CD4-positive, alpha-beta T cell (primary cell): ENCODE data around the gene PRDM16. TPM values are rescaled to one million over a fixed set of nuclear protein-coding genes. Genes with fewer than 3 reads are reported as not detected.

Experiments used
- ATAC-seq: fragments of 200-7000 bp; cut with Tn5 transposase; one replicate; pipeline ENCODE4 v1.10.0; 2022; ENCODE audit warnings: mild to moderate bottlenecking; ENCODE audit not compliant: poor library complexity
- CTCF ChIA-PET: fragments of 350-600 bp; sonication (Branson Sonifier 250); formaldehyde crosslinking; loops from one replicate; lab custom pipeline; 2021; ENCODE audit warnings: antibody characterized with exemption, inconsistent platforms; lab: Charles Lee
- POLR2A ChIA-PET: fragments of 350-600 bp; sonication (Branson Sonifier 250); formaldehyde crosslinking; loops from one replicate; lab custom pipeline; 2021; ENCODE audit warnings: antibody characterized with exemption, inconsistent platforms; lab: Charles Lee
- DNase-seq, 14 experiments: peaks; one replicate each; pipeline ENCODE4 v3.0.0-alpha.2; 2013 to 2020; ENCODE audit warnings: mixed read lengths in 2 of 14
- H3K27ac ChIP-seq, 2 donors: one replicate each; pipeline versions ENCODE4 v1.5.1 to v1.7.0; 2013; ENCODE audit warnings: low read length in 2 of 2, low read depth in 1 of 2, mild to moderate bottlenecking in 1 of 2
- H3K27me3 ChIP-seq, 2 experiments: 1 replicate in 1 of 2; 2 replicates in 1 of 2; pipeline versions ENCODE4 v1.6.1 to v1.7.0; 2013; ENCODE audit warnings: low read length in 2 of 2, control low read depth in 1 of 2, mild to moderate bottlenecking in 1 of 2, moderate library complexity in 1 of 2; ENCODE audit not compliant: insufficient read depth in 2 of 2, control insufficient read depth in 1 of 2
- H3K36me3 ChIP-seq: one replicate; pipeline ENCODE4 v1.6.1; 2013; ENCODE audit warnings: low read length, control low read depth; ENCODE audit not compliant: insufficient read depth
- H3K4me1 ChIP-seq: one replicate; pipeline ENCODE4 v1.6.1; 2013; ENCODE audit warnings: low read length, control low read depth; ENCODE audit not compliant: insufficient read depth
- H3K4me3 ChIP-seq: one replicate; pipeline ENCODE4 v1.5.1; 2013; ENCODE audit warnings: mild to moderate bottlenecking, low read length, moderate library complexity
- H3K9me3 ChIP-seq, 2 experiments: 1 replicate in 1 of 2; 2 replicates in 1 of 2; pipeline versions ENCODE4 v1.6.1 to v1.7.0; 2013; ENCODE audit warnings: low read length in 2 of 2, mild to moderate bottlenecking in 2 of 2, control low read depth in 1 of 2, moderate library complexity in 1 of 2; ENCODE audit not compliant: control insufficient read depth in 1 of 2, insufficient read depth in 1 of 2
- H3K27ac Mint-ChIP-seq: one replicate; pipeline ENCODE4 v1.8.0; 2020; ENCODE audit warnings: mixed read lengths
- H3K27me3 Mint-ChIP-seq: one replicate; pipeline ENCODE4 v1.8.0; 2021; ENCODE audit warnings: mixed read lengths
- H3K36me3 Mint-ChIP-seq: one replicate; pipeline ENCODE4 v1.8.0; 2021; ENCODE audit warnings: low read depth, mixed read lengths
- H3K4me1 Mint-ChIP-seq: one replicate; pipeline ENCODE4 v1.8.0; 2021; ENCODE audit warnings: low read depth, mixed read lengths
- H3K4me3 Mint-ChIP-seq: one replicate; pipeline ENCODE4 v1.8.0; 2020; ENCODE audit warnings: mild to moderate bottlenecking, mixed read lengths
- H3K9me3 Mint-ChIP-seq: one replicate; pipeline ENCODE4 v1.8.0; 2020; ENCODE audit warnings: mixed read lengths
- CTCF ChIP-seq: fragments of 200-600 bp; IDR thresholded peaks from one replicate; pipeline ENCODE4 v1.8.0; 2022; ENCODE audit warnings: antibody characterized with exemption, mild to moderate bottlenecking
- intact Hi-C, 2 experiments: fragments of 100-400 bp; cut with DNase I in 1 of 2; cut with micrococcal nuclease in 1 of 2; formaldehyde crosslinking; loops; one replicate each; pipeline versions ENCODE4 v1.15.1 to v1.9.0; 2023 to 2025; cut with DNase I, micrococcal nuclease
- total RNA-seq, 174 experiments: library from RNA in 2 of 174; stranded (reverse) in 2 of 174; gene quantifications; one replicate each; pipeline ENCODE4 v1.2.3 and lab custom pipeline; 2021 to 2026

PRDM16 gene
- total RNA-seq, 2 experiments from 2014 or later = not detected

DNA sequence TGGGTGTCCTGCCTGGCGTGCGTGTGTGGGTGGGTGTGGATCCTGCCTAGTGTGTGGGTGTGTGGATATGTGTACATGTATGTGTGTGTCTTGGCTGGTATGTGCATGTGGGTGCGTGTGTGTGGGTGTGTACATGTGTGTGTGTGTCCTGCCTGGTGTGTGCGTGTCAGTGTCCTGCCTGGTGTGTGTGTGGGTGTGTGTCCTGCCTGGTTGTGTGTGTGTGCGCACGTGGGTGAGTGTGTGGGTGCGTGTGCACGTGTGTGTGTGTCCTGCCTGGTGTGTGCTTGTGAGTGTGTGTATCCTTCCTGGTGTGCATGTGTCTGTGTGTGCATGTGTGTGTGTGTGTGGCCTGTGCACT lies 60.1 kb downstream of the PRDM16 start:
- ATAC-seq = no peak
- Histone ChIP-seq H3K4me1 (no peaks in the 10 kb centered on the region), H3K27ac (no peak overlapping the region), H3K9me3 (peaks cover 0 to 5% of the 10 kb centered on the region in 2 experiments), H3K4me3 (no peak overlapping the region), H3K27me3 (peaks cover 0 to 2% of the 10 kb centered on the region in 2 experiments), H3K36me3 (no peaks in the 10 kb centered on the region)
- CTCF ChIA-PET = no interaction called here
- no peak for TF ChIP-seq CTCF
- POLR2A ChIA-PET = no interaction called here
- Mint-ChIP-seq H3K27me3 (no peaks in the 10 kb centered on the region), H3K4me1 (no peaks in the 10 kb centered on the region), H3K4me3 (no peak overlapping the region), H3K36me3 (no peaks in the 10 kb centered on the region), H3K27ac (no peak overlapping the region), H3K9me3 (no peaks in the 10 kb centered on the region)
- intact Hi-C loops = no loop called here
- DNase-seq = no peak

GRCh38 chr1:3130268-3130667 lies 61.3 kb downstream of the PRDM16 start:
- POLR2A ChIA-PET = no interaction called here
- no peak for TF ChIP-seq CTCF
- H3K4me3 Mint-ChIP-seq = no peak overlapping the region

GRCh38 chr1:3132660-3133059 lies 63.7 kb downstream of the PRDM16 start:
- ChIA-PET CTCF (no interaction called here), POLR2A (no interaction called here)
- intact Hi-C loops = no loop called here
- no peak overlapping the region for H3K27ac ChIP-seq
- Mint-ChIP-seq H3K27ac (no peak overlapping the region), H3K4me1 (no peaks in the 10 kb centered on the region), H3K27me3 (no peaks in the 10 kb centered on the region), H3K4me3 (no peak overlapping the region), H3K36me3 (no peaks in the 10 kb centered on the region), H3K9me3 (no peaks in the 10 kb centered on the region)
- no peaks in the 10 kb centered on the region for H3K4me1 ChIP-seq
- H3K36me3 ChIP-seq = no peaks in the 10 kb centered on the region
- DNase-seq (no peak), ATAC-seq (no peak)
- no peak overlapping the region for H3K4me3 ChIP-seq
- no peak for TF ChIP-seq CTCF
- peaks cover 0 to 2% of the 10 kb centered on the region in 2 experiments for H3K27me3 ChIP-seq
- H3K9me3 ChIP-seq = peaks cover 0 to 5% of the 10 kb centered on the region in 2 experiments

More at GRCh38 chr1:3130268-3130667, 61.3 kb downstream of the PRDM16 start:
- Histone ChIP-seq H3K4me1 (no peaks in the 10 kb centered on the region), H3K36me3 (no peaks in the 10 kb centered on the region), H3K27ac (no peak overlapping the region), H3K27me3 (peaks cover 0 to 2% of the 10 kb centered on the region in 2 experiments), H3K4me3 (no peak overlapping the region), H3K9me3 (peaks cover 0 to 5% of the 10 kb centered on the region in 2 experiments)
- Mint-ChIP-seq H3K4me1 (no peaks in the 10 kb centered on the region), H3K27me3 (no peaks in the 10 kb centered on the region), H3K27ac (no peak overlapping the region), H3K36me3 (no peaks in the 10 kb centered on the region), H3K9me3 (no peaks in the 10 kb centered on the region)
- DNase-seq = no peak
- intact Hi-C loops = no loop called here
- CTCF ChIA-PET = no interaction called here
- ATAC-seq = no peak
